Activated naive CD4-positive, alpha-beta T cell treated with anti-CD3 and anti-CD28 coated beads for 36 hours (primary cell): Measurements from ENCODE around the gene PBX1. TPM values are rescaled to one million over a fixed set of nuclear protein-coding genes. Genes with fewer than 3 reads are reported as not detected.

ENCODE experiments used
- CTCF ChIA-PET: fragments of 350-600 bp; sonication (Branson Sonifier 250); formaldehyde crosslinking; loops from one replicate; lab custom pipeline; 2021; ENCODE audit warnings: antibody characterized with exemption; lab: Charles Lee
- DNase-seq: peaks from one replicate; pipeline ENCODE4 v3.0.0-alpha.2; 2020
- H3K27ac Mint-ChIP-seq: one replicate; pipeline ENCODE4 v1.8.0; 2021; ENCODE audit warnings: mild to moderate bottlenecking, mixed read lengths
- H3K27me3 Mint-ChIP-seq: one replicate; pipeline ENCODE4 v1.8.0; 2021; ENCODE audit warnings: low read depth, mixed read lengths
- H3K36me3 Mint-ChIP-seq: one replicate; pipeline ENCODE4 v1.8.0; 2021; ENCODE audit warnings: low read depth, mixed read lengths
- H3K4me1 Mint-ChIP-seq: one replicate; pipeline ENCODE4 v1.8.0; 2021; ENCODE audit warnings: low read depth, mixed read lengths
- H3K4me3 Mint-ChIP-seq: one replicate; pipeline ENCODE4 v1.8.0; 2021; ENCODE audit warnings: mild to moderate bottlenecking, moderate library complexity, mixed read lengths
- H3K9me3 Mint-ChIP-seq: one replicate; pipeline ENCODE4 v1.8.0; 2021; ENCODE audit warnings: mixed read lengths
- intact Hi-C: fragments of 100-400 bp; cut with micrococcal nuclease; formaldehyde crosslinking; loops from one replicate; pipeline ENCODE4 v1.15.1; 2023
- total RNA-seq, 2 experiments: library from RNA; stranded (reverse); gene quantifications; one replicate each; pipeline ENCODE4 v1.2.3, GENCODE V29; 2021

PBX1 gene
- total RNA-seq, 2 experiments from 2014 or later, result 0.27 to 0.31 TPM

- Mint-ChIP-seq H3K27me3 (no peaks in the 10 kb centered on the region), H3K4me3 (no peak overlapping the region), H3K9me3 (no peaks in the 10 kb centered on the region), H3K27ac (no peak overlapping the region), H3K4me1 (no peaks in the 10 kb centered on the region), H3K36me3 (no peaks in the 10 kb centered on the region)
- no peak for DNase-seq
- CTCF ChIA-PET, result no interaction called here
- intact Hi-C loops, result no loop called here
These were observed 134.8 kb downstream of the PBX1 start for GRCh38 chr1:164693564-164694359.

GRCh38 chr1:164694505-164694904, 135.5 kb downstream of the PBX1 start:
- no peak for DNase-seq
- intact Hi-C loops, result no loop called here
- no peaks in the 10 kb centered on the region for H3K27me3 Mint-ChIP-seq
- no peaks in the 10 kb centered on the region for H3K4me1 Mint-ChIP-seq
- CTCF ChIA-PET, result no interaction called here
- H3K4me3 Mint-ChIP-seq, result no peak overlapping the region
- no peaks in the 10 kb centered on the region for H3K36me3 Mint-ChIP-seq
- H3K9me3 Mint-ChIP-seq, result no peaks in the 10 kb centered on the region
- no peak overlapping the region for H3K27ac Mint-ChIP-seq

GRCh38 chr1:164695956-164696665, 137.1 kb downstream of the PBX1 start:
- no peaks in the 10 kb centered on the region for H3K36me3 Mint-ChIP-seq
- DNase-seq, result no peak
- no peaks in the 10 kb centered on the region for H3K4me1 Mint-ChIP-seq
- H3K27me3 Mint-ChIP-seq, result no peaks in the 10 kb centered on the region
- H3K4me3 Mint-ChIP-seq, result no peak overlapping the region
- no peaks in the 10 kb centered on the region for H3K9me3 Mint-ChIP-seq
- intact Hi-C loops, result no loop called here
- H3K27ac Mint-ChIP-seq, result no peak overlapping the region
- CTCF ChIA-PET, result no interaction called here

- Mint-ChIP-seq H3K4me1 (no peaks in the 10 kb centered on the region), H3K9me3 (no peaks in the 10 kb centered on the region), H3K4me3 (no peak overlapping the region), H3K36me3 (no peaks in the 10 kb centered on the region), H3K27me3 (no peaks in the 10 kb centered on the region), H3K27ac (no peak overlapping the region)
- no peak for DNase-seq
- intact Hi-C loops, result no loop called here
- CTCF ChIA-PET, result no interaction called here
These were observed 141.0 kb downstream of the PBX1 start for GRCh38 chr1:164699815-164700491.

- Mint-ChIP-seq H3K27ac (no peak overlapping the region), H3K4me3 (no peak overlapping the region), H3K27me3 (no peaks in the 10 kb centered on the region), H3K36me3 (no peaks in the 10 kb centered on the region), H3K9me3 (no peaks in the 10 kb centered on the region), H3K4me1 (no peaks in the 10 kb centered on the region)
- intact Hi-C loops, result no loop called here
- no peak for DNase-seq
- CTCF ChIA-PET, result interaction anchor here (0.6 kb wide), 1 partner anchor 202 kb away, joined by 4 read pairs; no protein-coding TSS in a partner anchor
These were observed 141.7 kb downstream of the PBX1 start for GRCh38 chr1:164700683-164701082.

GRCh38 chr1:164701189-164701761, 142.3 kb downstream of the PBX1 start:
- Mint-ChIP-seq H3K27ac (no peak overlapping the region), H3K4me3 (no peak overlapping the region), H3K9me3 (no peaks in the 10 kb centered on the region), H3K27me3 (no peaks in the 10 kb centered on the region), H3K4me1 (no peaks in the 10 kb centered on the region), H3K36me3 (no peaks in the 10 kb centered on the region)
- DNase-seq, result no peak
- CTCF ChIA-PET, result no interaction called here
- intact Hi-C loops, result no loop called here

- CTCF ChIA-PET, result no interaction called here
- intact Hi-C loops, result no loop called here
These were observed 143.2 kb downstream of the PBX1 start for GRCh38 chr1:164702216-164702615.

GRCh38 chr1:164702664-164703063, 143.7 kb downstream of the PBX1 start:
- H3K4me1 Mint-ChIP-seq, result no peaks in the 10 kb centered on the region
- no peak overlapping the region for H3K4me3 Mint-ChIP-seq
- DNase-seq, result no peak
- CTCF ChIA-PET, result interaction anchor here (0.6 kb wide), 1 partner anchor 526 kb away, joined by 4 read pairs; no protein-coding TSS in a partner anchor
- no peaks in the 10 kb centered on the region for H3K27me3 Mint-ChIP-seq
- no peaks in the 10 kb centered on the region for H3K9me3 Mint-ChIP-seq
- no peak overlapping the region for H3K27ac Mint-ChIP-seq
- intact Hi-C loops, result no loop called here
- H3K36me3 Mint-ChIP-seq, result no peaks in the 10 kb centered on the region

More at GRCh38 chr1:164702216-164702615, 143.2 kb downstream of the PBX1 start:
- no peak overlapping the region for H3K4me3 Mint-ChIP-seq
- H3K27ac Mint-ChIP-seq, result no peak overlapping the region
- no peaks in the 10 kb centered on the region for H3K9me3 Mint-ChIP-seq
- H3K36me3 Mint-ChIP-seq, result no peaks in the 10 kb centered on the region
- no peak for DNase-seq
- no peaks in the 10 kb centered on the region for H3K27me3 Mint-ChIP-seq
- H3K4me1 Mint-ChIP-seq, result no peaks in the 10 kb centered on the region

GRCh38 chr1:164703463-164703862, 144.5 kb downstream of the PBX1 start:
- intact Hi-C loops, result no loop called here
- no peak overlapping the region for H3K4me3 Mint-ChIP-seq
- H3K36me3 Mint-ChIP-seq, result no peaks in the 10 kb centered on the region
- no peaks in the 10 kb centered on the region for H3K4me1 Mint-ChIP-seq
- no peak for DNase-seq
- CTCF ChIA-PET, result no interaction called here
- H3K27ac Mint-ChIP-seq, result no peak overlapping the region
- H3K9me3 Mint-ChIP-seq, result no peaks in the 10 kb centered on the region
- H3K27me3 Mint-ChIP-seq, result no peaks in the 10 kb centered on the region

GRCh38 chr1:164703960-164704411, 145.0 kb downstream of the PBX1 start:
- intact Hi-C loops, result no loop called here
- H3K36me3 Mint-ChIP-seq, result no peaks in the 10 kb centered on the region
- H3K9me3 Mint-ChIP-seq, result no peaks in the 10 kb centered on the region
- H3K27ac Mint-ChIP-seq, result no peak overlapping the region
- CTCF ChIA-PET, result no interaction called here
- H3K4me1 Mint-ChIP-seq, result no peaks in the 10 kb centered on the region
- no peak for DNase-seq
- H3K27me3 Mint-ChIP-seq, result no peaks in the 10 kb centered on the region
- no peak overlapping the region for H3K4me3 Mint-ChIP-seq

GRCh38 chr1:164704954-164705353, 146.0 kb downstream of the PBX1 start:
- no peak overlapping the region for H3K4me3 Mint-ChIP-seq
- H3K9me3 Mint-ChIP-seq, result no peaks in the 10 kb centered on the region
- no peaks in the 10 kb centered on the region for H3K4me1 Mint-ChIP-seq
- no peaks in the 10 kb centered on the region for H3K27me3 Mint-ChIP-seq
- CTCF ChIA-PET, result no interaction called here
- no peak for DNase-seq
- no peaks in the 10 kb centered on the region for H3K36me3 Mint-ChIP-seq
- intact Hi-C loops, result no loop called here
- no peak overlapping the region for H3K27ac Mint-ChIP-seq

GRCh38 chr1:164706606-164706987, 147.6 kb downstream of the PBX1 start:
- no peak for DNase-seq
- no peaks in the 10 kb centered on the region for H3K4me1 Mint-ChIP-seq
- CTCF ChIA-PET, result no interaction called here
- intact Hi-C loops, result no loop called here
- no peaks in the 10 kb centered on the region for H3K27me3 Mint-ChIP-seq
- H3K9me3 Mint-ChIP-seq, result no peaks in the 10 kb centered on the region
- no peak overlapping the region for H3K27ac Mint-ChIP-seq
- no peak overlapping the region for H3K4me3 Mint-ChIP-seq
- no peaks in the 10 kb centered on the region for H3K36me3 Mint-ChIP-seq
